ENCODE measurements around the gene TMEM135.
"Not testable (repeated sequence)": the region's sequence is repeated elsewhere in the genome, so short reads cannot be mapped to it uniquely, and the experiment has no call there.

TMEM135 gene

DNA sequence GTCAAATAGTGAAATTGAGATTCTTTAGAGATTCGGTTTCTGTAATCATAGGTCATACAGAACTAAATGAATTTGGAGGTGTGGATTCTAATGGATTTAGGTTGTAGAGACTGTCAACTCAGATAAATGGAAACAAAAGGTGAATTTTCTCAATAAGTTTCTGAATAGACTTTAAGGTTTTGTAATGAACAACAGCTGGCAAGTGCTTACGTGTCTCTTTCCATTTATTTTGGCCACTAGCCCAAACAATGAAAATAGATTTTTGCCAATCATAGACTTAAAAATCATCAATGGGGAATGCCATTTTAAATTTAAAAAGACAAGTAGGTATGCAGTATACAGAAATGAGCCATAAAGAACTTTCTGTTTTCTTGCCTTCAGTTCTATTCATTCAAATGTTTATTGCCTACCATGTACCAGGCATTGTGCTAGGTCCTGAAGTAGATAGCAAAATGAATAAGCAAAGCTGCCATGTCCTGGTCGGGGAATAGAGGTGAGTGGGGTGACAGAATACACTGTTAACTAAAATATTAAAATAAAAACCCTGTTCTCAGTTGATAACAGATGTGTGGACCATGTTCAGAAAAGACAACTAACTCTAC is 16.9 kb upstream of the TMEM135 start:
- DNase-seq = no peak

DNA sequence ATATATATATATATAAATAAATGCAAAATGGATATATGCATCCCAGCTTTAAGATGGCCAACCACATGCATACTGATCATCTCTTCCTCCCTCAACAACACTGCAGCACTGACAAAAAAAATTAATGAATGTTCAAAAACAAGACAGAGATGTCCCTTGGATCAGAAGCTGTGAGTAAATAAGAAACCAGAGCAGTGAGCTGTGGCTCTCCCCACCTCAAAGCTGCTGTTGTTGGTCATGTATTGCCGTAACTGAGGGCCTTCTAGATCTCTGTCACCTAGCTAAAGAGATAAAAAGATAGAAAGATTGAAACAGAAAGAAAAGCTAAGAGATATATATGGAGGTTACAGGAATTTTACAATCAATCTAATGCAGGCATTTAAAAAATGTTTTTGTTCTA is 15.5 kb upstream of the TMEM135 start:
- no peak for DNase-seq

DNA sequence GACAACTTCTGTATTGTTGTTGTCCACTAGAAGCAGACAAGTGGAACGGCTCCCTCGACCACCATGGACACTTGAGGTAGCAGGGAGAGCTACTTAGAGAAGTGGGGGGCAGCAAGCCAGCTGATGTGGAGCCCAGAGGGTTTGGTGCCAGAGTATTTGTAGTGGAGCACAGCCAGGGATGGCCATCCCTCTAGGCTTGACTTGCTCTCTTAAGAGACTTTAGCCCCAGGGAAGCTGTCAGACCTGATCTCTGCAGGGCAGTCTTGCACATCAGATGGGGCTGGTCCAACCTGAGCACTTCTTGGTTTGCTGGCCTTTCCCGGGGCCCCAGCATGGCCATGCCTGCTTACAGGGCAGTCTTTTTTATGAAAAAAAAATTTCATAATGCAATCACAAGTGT is 15.0 kb upstream of the TMEM135 start:
- no peak for DNase-seq

DNA sequence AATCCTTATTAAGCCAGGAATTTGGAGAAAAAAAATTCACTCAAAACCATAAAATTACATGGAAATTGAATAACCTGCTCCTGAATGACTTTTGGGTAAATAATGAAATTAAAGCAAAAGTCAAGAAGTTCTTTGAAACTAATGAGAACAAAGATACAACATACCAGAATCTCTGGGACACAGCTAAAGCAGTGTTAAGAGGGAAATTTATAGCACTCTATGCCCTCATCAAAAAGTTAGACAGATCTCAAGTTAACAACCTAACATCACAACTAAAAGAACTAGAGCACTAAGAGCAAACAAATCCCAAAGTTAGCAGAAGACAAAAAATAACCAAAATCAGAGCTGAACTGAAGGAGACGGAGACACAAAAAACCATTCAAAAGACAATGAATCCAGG is 11.3 kb upstream of the TMEM135 start:
- DNase-seq = not testable (repeated sequence)

DNA sequence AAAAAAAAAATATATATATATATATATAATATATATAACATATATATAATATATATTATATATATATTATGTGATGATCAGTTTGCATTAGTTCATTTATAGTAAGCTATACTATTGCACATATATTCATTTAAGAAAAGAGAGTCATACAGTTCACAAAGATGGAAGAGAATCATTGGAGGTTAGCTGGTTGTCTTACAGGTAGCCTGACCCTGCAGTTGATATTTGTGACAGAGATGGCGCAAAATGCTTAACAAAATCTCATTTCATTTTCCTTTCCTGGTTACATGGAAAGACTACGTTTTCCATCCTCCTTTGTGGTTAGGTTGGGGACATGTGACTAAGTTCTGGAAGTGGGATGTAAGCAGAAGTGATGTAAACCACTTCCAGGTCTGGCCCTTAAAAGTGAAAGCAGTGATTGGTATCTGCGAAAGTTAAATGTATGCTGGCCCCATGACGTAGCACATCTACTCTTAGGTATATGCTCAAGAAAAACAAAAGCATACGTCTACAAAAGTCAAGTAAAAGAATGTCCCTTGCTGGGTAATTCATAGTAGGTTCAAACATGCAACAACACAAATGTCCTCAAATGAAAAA is 7.2 kb upstream of the TMEM135 start:
- no peak for DNase-seq

DNA sequence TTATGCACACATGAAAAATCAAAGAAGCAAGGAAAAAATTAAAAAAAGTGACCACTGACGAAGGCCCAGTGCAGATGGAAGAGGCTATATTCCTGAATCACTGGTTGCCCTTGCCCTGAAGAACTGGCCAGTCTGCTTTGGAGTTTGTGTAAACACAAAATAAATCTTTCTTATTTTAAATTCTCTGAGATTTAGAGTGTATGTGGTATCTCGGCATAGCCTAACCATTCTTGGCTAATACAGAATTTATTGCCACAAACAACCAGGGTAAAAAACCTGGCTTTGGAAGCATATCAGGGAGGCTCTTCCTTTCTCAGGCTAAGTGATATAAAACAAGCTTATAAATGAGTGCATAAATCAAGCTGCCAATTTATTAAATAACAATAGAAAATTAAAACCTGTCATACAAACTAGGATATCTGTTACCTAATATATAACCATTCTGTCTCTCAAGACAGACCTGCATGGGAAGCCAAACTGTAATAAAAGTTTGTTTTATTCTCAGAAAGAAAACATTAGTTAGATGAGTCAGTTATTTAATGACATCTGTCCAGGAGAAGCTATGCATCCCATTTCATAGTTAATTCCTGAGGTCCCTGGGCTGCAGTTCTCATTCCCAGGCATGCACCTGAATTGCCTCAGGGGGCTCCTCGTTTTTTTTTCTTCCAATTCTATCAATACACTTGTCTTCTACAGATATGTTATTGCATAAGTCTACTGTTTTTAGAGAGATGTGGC is 6.1 kb upstream of the TMEM135 start:
- DNase-seq = no peak

DNA sequence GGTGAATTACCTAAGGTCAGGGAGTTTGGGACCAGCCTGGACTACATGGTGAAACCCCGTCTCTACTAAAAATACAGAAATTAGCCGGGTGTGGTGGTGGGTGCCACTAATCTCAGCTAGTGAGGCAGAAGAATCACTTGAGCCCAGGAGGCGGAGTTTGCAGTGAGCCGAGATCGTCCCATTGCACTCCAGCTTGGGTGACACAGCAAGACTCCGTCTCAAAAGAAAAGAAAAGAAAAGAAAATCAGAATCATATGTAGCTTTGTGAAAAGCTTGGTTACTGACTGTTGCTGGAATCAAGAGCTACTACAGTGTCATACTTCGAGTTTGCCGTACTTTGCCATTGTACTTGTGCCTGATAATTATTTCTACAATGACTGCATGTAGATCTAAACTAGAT is 4.2 kb upstream of the TMEM135 start:
- DNase-seq = no peak

DNA sequence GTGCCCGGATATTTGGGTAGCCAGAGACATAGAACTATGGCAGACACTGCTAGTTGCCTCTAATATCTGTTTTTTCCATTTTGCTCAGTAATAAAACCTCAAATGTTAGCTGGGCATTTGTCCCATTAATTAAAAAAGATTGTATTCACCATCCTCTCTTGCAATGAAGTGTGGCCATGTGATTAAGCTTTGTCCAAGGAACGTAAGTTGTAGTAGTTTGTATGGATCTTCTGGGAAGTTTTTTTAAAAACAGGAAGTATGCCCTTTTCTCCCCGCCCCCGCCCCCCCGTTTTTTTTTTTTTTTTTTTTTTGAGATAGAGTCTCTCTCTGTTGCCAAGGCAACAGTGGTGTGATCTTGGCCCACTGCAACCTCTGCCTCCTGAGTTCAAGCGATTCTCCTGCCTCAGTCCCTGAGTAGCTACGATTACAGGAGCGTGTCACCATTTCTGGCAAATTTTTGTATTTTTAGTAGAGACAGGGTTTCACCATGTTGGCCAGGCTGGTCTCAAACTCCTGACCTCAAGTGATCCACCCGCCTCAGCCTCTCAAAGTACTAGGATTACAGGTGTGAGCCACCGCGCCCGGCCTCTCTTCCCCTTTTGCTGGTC is 1.7 kb upstream of the TMEM135 start:
- no peak for DNase-seq

DNA sequence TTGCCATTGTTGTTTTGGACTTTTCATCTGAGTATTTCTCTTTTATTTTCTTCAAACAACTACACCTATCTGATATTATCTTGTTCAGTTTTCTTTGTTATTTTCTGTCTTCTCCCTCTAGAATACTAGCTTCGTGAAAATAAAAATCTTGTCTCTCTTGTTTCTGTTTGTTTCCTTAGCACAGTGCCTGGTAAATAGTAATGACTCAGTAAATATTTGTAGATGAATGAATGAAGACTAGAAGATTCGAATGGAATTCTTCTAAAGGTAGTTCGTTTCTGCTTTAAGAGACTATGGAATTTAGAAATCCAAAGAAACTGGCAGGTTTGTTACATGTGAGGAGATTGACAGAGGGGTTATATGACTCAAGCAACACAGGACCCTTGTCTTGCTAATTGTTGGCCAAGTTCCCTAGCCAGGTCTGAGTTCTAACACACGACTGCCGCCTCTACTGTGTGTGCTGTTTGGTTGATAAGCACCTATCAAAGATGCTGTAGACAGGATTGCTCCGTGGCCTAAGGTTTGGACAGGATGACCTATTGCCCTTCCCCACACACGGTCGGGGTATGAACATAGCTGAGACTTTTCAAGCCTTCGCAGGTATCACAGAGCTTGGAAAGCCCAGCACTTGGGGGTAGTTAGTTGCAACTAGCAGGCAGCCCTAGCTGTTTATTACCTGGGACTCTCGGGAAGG is 831 bp upstream of the TMEM135 start:
- no peak for DNase-seq

DNA sequence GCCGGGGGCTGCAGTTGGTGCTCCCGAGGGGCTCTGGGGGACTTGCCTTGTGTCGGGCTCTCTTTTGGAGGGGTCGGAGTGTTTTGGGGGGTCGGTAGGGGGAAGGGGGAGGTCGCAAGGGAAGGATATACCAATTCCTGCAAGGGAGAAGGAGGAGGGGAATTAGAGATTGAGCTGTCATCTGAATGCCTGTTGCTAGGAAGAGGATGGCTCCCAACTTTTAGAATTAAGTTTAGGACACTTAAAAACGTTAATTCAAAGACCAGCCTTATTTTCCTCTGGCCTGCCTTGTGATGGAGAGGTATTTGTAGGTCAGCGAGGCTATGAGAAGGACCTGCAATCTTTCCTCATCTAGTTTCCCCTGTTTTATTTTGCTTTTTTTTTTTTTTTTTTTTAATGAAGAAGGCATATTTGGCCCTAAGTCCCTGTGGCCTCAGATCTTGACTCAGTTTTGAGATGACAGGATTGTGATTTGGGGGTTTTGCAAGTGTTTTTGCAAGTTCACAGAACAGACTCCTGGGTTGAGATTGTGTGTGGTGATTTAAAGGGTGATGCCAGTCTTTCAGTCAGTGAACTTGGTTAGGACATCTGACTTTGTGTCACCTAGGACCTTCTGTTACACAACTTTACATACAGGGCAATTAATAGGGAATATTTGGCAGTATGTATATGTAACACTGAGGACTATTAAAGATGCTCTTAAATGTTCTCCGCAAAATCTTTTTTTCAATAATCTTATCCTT is 672 bp downstream of the TMEM135 start:
- no peak for DNase-seq

DNA sequence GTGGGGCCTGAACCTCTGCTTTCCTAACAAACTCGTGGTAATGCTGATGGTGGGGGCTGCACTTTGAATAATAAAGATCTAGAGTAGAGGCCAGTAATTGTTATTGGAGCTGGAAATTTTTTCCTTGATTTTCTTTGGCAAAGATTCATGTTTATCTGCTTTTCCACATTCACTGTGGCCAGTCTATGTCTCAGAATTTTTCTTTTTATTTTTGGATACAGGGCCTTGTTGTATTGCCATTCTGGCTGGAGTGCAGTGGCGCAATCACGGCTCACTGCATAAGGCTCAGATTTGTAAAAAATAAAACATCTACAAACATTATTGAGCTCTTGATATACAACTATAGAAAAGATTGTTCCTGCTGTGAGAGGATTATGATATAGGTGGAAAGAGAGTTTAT is 1.6 kb downstream of the TMEM135 start:
- no peak for DNase-seq

DNA sequence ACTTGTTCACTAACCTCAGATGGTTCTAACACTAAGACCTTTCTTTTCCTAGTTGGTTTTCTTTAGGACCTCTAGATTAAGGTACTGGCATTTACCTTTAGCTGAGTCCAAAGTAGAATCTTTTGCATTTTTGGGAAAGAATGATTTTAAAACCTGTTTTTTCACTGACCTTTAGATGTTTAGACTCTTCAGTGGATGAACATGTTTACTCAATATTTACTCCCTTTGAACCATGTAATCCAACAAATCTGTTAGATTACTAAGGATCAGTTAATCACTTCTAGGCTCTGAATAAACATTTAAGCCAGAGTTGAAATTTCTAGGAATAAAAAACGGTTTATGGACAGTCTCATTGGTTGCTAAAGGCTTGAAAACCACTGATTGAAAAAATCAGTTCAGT is 6.2 kb downstream of the TMEM135 start:
- DNase-seq = no peak

DNA sequence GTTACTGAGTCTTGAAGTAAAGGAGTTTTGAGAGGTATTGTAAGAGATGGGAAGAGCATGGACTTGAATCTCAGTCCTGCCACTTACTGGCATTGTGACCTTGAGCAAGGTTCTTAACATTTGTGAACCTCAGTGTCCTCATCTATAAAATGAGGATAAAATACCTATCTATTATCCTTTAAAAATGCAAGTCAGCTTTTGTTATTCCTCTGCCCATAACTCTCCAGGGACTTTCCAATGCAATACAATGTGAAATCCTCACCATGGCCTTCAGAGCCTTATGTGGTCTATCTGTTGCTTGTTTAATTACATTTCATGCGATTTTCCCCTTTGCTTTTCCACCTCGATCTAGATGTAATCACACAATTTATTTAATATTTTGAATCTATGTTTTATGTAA is 9.1 kb downstream of the TMEM135 start:
- DNase-seq = no peak

DNA sequence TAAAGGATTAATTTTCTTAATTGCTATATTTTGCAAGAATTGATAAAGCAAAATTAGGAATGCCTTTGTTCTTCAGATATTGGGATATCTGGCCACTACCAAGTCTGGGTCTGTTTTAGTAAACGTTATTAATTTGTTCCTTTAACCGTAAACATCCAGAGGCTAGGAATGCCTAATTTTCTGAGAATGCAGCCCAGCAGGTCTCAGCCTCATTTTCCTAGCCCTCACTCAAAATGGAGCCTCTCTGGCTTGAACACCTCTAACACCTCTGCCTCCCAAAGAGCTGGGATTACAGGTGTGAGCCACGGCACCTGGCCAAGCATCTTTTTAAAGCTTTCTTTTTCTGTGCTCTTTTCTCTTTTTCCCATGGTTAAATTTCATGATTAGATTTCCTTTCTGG is 18.4 kb downstream of the TMEM135 start:
- no peak for DNase-seq

DNA sequence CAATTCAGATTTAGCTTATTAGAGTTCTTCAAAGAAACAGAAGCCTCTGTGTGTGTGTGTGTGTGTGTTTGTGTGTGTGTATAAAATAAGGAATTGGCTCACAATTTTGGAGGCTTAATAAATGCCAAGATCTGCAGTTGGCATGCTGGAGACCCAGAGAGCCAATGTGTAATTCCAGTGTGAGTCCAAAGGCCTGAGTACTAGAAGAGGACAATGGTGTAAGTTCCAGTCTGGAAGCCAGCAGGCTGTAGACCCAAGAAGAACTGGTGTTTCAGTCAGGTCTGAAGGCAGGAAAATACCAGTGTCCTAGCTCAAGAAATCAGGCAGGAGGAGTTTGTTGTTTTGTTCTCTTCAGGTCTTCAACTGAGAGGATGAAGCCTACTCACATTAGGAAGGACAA is 20.0 kb downstream of the TMEM135 start:
- DNase-seq = no peak

DNA sequence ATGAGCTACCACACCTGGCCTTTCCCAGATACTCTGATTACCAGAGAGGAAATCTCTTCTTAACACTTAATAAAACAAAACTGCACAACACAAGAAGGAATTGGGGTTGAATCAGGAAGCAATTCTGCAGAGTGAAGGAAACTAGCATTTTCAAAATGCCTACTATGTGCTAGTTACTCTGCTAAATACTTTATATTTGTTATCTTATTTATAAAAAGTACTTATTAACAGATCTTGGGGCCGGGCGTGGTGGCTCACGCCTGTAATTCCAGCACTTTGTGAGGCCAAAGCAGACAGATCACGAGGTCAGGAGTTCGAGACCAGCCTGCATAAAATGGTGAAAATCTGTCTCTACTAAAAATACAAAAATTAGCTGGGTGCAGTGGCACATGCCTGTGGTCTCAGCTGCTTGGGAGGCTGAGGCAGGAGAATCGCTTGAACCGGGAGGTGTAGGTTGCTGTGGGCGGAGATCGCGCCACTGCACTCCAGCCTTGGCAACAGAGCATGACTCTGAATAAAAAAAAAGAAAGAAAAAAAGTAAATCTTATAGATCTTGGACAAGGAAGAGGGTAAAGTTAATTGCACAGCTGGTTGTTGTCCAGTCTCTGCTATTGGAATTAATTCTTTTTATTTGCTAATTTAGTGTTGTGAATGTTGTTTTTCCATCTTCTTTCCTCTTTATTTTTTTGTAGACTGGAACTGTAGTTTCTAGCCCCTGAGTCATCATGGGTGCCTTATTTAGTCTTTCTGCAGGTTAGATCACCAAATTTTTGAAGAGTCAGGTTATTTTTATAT is 22.1 kb downstream of the TMEM135 start:
- no peak for DNase-seq

DNA sequence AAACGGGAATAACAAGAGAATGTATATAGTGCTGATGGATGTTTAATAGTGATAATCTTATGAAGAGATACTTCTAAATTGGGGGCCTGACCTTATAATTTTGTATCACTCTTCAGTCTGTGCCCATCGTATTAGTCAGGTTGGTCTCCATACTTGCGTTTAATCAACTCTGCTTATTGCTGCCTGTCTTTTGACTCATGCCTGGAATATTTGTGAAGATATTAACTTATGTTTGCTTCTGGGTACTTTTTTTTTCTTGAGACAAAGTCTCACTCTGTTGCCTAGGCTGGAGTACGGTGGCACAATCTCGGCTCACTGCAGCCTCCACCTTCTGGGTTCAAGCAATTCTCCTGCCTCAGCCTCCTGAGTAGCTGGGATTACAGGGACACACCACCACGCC is 24.0 kb downstream of the TMEM135 start:
- DNase-seq = no peak

DNA sequence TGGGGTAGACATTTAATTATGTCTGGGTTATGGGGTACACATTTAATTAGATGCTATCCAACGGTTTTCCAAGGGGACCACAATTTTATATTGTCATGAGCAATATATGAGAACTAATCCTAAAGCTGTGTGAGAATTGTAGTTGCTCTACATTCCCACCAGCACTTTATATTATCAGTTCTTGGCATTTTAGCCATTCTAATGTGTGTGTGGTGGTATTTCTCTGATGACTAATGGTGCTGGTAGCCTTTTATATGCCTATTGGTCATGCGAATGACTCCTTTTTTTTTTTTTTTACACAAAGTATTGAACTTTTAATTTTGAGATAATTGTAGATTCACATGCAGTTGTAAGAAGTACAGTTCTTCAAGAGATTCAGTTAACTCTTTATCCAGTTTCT is 26.2 kb downstream of the TMEM135 start:
- DNase-seq = no peak

DNA sequence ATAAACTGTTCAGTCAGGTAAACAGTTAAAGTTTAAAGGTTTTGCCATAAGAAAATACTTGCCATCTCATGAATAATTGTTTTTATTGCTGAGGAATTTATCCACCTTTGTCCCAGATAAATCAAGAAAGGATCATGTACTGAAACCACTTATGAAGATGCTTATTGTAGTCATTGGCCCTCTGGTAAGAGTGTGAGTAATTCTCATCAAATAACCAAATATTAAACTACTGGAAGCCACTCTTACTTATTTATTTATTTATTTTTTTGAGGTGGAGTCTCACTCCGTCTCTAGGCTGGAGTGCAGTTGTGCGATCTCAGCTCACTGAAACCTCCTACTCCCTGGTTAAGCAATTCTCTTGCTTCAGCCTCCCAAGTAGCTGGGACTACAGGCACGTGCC is 35.1 kb downstream of the TMEM135 start:
- DNase-seq = no peak

DNA sequence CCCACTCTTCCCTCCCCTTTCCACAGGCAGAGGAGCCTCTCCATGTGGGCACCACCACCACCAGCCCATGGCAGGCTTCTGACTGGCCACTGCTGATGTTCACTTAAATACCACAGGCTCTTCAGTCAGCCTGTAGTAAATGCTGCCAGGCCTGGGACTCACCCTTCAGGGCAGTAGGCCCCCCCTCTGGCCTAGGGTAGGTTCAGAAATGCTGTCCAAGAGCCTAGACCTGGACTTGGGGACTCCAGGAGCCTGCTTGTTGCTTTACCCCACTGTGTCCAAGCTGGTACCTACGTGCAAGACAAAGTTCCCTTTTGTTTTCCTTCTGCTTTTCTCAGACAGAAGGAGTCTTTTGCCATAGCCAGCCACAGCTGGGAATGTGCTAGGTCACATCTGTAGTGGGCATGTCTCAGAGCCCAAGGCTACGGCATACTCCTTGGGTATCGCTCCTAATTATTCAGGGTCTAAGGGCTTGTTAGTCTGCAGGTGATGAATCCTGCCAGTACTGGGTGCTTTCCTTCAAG is 38.6 kb downstream of the TMEM135 start:
- DNase-seq = no peak

DNA sequence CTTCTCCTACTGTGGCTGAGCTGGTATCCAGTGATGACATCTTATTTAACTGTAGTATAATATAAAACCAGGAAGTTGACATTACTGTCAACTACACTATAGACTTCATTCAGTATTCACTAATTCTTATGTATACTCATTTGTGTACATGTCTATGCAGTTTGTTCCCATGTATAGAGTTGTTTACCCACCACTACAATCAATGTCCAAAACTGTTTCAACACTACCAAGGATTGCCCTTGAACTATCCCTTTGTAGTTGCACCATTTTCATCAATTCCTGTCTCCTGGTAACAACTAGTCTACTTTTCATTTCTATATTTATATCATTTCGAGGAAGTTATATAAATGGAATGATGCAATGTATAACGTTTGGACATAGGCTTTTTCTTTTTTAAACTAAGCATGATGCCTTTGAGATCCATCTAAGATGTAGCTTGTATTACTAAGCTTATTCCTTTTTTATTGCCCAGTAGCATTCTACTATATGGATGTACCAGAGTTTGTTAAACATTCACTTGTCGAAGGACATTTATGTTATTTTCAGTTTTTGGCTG is 39.2 kb downstream of the TMEM135 start:
- DNase-seq = no peak
